ENCODE results near the gene COCH.

DNA sequence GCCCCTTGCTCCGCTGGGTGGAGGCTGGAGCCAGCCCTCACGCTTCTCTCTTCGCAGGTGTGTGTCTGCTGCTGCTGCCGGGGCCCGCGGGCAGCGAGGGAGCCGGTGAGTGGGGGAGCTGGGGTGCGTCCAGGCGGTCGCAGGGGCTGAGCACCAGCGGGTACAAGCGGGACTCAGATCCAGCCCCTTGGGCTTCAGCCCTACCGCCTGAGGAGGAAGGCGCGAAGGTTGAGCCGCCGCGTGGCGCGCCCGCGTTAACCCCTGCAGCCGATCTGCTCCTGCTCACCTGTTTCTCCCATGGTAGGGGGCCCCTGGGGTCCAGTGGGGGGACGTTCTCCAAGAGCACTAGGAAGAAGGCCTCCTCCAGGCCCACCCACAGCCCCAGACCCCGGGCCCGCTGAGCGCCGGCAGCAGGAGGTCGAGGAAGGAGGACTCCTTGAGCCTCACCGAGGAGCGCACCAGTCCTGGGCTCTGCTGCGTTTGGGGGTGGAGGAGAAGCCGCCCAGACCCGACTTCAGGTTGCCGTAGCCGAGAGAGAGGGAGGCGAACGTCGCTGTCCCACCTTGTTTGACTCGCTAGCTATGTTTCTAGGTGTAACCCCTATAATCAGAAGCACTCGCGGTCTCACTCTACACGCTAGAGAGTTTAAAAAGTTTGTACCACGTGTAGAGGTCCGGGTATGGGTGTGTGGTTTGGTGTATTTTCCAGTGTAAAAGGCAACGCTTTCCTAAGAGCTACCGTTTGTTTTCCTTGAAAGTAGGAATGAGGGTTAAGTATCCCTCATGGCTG lies 834 bp downstream of the COCH start:
- TF ChIP-seq POLR2A (IDR thresholded peaks at IDR 0.05; ENCODE audit: borderline replicate concordance, extremely low read depth, insufficient read depth, insufficient read length) = no peak
- no peak for TF ChIP-seq JUND (IDR thresholded peaks at IDR 0.05)
- TF ChIP-seq EZH2 (IDR thresholded peaks at IDR 0.05) = no peak
- no peak for TF ChIP-seq ZFX (IDR thresholded peaks at IDR 0.05)
- TF ChIP-seq, protein P1, sequence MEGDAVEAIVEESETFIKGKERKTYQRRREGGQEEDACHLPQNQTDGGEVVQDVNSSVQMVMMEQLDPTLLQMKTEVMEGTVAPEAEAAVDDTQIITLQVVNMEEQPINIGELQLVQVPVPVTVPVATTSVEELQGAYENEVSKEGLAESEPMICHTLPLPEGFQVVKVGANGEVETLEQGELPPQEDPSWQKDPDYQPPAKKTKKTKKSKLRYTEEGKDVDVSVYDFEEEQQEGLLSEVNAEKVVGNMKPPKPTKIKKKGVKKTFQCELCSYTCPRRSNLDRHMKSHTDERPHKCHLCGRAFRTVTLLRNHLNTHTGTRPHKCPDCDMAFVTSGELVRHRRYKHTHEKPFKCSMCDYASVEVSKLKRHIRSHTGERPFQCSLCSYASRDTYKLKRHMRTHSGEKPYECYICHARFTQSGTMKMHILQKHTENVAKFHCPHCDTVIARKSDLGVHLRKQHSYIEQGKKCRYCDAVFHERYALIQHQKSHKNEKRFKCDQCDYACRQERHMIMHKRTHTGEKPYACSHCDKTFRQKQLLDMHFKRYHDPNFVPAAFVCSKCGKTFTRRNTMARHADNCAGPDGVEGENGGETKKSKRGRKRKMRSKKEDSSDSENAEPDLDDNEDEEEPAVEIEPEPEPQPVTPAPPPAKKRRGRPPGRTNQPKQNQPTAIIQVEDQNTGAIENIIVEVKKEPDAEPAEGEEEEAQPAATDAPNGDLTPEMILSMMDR (IDR thresholded peaks at IDR 0.05 in 2 of 3, conservative IDR thresholded peaks at IDR 0.05 in 1 of 3; ENCODE audit: borderline replicate concordance in 1 of 3, insufficient read depth in 1 of 3, low read depth in 2 of 3, low read length in 2 of 3) = no peak
- TF ChIP-seq POLR2AphosphoS5 (IDR thresholded peaks at IDR 0.05; ENCODE audit: low read depth, low read length) = no peak
- no peak for TF ChIP-seq CEBPB (IDR thresholded peaks at IDR 0.05; ENCODE audit: low read depth)
- no peak for TF ChIP-seq SRF (IDR thresholded peaks at IDR 0.05; ENCODE audit: low read depth)
- TF ChIP-seq CBX3 (IDR thresholded peaks at IDR 0.05; ENCODE audit: low read depth) = no peak
- TF ChIP-seq, protein P2, sequence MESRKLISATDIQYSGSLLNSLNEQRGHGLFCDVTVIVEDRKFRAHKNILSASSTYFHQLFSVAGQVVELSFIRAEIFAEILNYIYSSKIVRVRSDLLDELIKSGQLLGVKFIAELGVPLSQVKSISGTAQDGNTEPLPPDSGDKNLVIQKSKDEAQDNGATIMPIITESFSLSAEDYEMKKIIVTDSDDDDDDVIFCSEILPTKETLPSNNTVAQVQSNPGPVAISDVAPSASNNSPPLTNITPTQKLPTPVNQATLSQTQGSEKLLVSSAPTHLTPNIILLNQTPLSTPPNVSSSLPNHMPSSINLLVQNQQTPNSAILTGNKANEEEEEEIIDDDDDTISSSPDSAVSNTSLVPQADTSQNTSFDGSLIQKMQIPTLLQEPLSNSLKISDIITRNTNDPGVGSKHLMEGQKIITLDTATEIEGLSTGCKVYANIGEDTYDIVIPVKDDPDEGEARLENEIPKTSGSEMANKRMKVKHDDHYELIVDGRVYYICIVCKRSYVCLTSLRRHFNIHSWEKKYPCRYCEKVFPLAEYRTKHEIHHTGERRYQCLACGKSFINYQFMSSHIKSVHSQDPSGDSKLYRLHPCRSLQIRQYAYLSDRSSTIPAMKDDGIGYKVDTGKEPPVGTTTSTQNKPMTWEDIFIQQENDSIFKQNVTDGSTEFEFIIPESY (IDR thresholded peaks at IDR 0.05; ENCODE audit: extremely low read depth, insufficient replicate concordance, low read length) = no peak

Data from HCT116 (cell line).